ENCODE data around the gene SDCBP2. TPM values are rescaled to one million over a fixed set of nuclear protein-coding genes. Genes with fewer than 3 reads are reported as not detected.

The SDCBP2 gene
- total and polyA plus RNA-seq, 4 donors: 1.9 to 6.1 (median 4.7) TPM

DNA sequence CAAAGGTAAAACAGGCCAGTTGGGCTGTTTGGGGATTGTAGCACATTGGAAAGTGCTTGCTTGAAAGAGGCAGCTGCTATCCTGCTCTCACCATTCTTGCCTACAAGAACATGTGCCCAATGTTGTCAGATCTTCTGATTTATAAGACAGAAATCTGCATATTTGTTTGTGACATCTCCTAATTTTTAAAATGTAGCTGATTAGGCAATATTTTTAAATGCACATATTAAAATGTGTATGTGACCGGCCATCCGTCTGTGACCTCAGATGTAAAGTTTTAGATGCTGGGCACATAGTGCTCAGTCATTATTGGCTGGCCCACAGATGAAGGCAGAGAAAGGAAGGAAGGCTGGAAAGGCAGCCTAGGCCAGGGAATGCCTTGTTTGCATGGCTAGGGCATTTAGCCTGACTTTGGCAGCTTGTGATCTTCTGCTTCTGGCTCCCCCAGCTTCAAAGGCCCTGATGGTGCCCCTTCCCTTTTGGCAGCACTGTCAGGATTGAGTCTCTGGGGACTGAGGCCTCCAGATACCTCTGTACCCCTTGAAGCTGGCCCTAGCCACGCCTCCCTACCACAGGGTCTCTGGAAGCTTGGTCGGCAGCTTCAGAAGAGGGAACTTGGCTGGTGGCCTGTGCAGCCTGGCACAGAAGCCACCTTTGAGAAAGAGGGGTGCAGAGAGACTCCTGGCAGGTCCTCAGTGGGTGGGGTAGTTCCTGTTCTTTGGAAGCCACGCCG, 56.4 kb downstream of the SDCBP2 start:
- H3K4me1 ChIP-seq (ENCODE audit: control insufficient read depth in 4 of 4, insufficient read depth in 4 of 4, low read length in 3 of 4): no peaks in the 10 kb centered on the region
- no peaks in the 10 kb centered on the region for H3K9me3 ChIP-seq (ENCODE audit: control insufficient read depth in 4 of 4, low read length in 3 of 4)
- no peak for TF ChIP-seq TAF1 (conservative IDR thresholded peaks at IDR 0.05)
- TF ChIP-seq, protein P1, sequence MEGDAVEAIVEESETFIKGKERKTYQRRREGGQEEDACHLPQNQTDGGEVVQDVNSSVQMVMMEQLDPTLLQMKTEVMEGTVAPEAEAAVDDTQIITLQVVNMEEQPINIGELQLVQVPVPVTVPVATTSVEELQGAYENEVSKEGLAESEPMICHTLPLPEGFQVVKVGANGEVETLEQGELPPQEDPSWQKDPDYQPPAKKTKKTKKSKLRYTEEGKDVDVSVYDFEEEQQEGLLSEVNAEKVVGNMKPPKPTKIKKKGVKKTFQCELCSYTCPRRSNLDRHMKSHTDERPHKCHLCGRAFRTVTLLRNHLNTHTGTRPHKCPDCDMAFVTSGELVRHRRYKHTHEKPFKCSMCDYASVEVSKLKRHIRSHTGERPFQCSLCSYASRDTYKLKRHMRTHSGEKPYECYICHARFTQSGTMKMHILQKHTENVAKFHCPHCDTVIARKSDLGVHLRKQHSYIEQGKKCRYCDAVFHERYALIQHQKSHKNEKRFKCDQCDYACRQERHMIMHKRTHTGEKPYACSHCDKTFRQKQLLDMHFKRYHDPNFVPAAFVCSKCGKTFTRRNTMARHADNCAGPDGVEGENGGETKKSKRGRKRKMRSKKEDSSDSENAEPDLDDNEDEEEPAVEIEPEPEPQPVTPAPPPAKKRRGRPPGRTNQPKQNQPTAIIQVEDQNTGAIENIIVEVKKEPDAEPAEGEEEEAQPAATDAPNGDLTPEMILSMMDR (IDR thresholded peaks at IDR 0.05; ENCODE audit: low read depth, low read length, missing input control): no peak
- TF ChIP-seq NR2F2 (IDR thresholded peaks at IDR 0.05): no peak
- H3K27me3 ChIP-seq (ENCODE audit: control insufficient read depth in 4 of 4, insufficient read depth in 4 of 4, low read length in 3 of 4): no peaks in the 10 kb centered on the region
- H3K36me3 ChIP-seq (ENCODE audit: control insufficient read depth in 4 of 4, insufficient read depth in 3 of 4, low read depth in 1 of 4, low read length in 3 of 4): no peaks in the 10 kb centered on the region
- H3K4me3 ChIP-seq (ENCODE audit: low read depth in 1 of 3, low read length in 3 of 3): no peak overlapping the region
- DNase-seq (ENCODE audit: low spot score): no peak
- 79% methylated on average over 6 of the region's 6 CpGs for WGBS
- H3K9ac ChIP-seq (ENCODE audit: low read depth in 1 of 2, low read length in 2 of 2): no peak overlapping the region
- H3K27ac ChIP-seq (ENCODE audit: low read depth in 1 of 2, low read length in 2 of 2): no peak overlapping the region

DNA sequence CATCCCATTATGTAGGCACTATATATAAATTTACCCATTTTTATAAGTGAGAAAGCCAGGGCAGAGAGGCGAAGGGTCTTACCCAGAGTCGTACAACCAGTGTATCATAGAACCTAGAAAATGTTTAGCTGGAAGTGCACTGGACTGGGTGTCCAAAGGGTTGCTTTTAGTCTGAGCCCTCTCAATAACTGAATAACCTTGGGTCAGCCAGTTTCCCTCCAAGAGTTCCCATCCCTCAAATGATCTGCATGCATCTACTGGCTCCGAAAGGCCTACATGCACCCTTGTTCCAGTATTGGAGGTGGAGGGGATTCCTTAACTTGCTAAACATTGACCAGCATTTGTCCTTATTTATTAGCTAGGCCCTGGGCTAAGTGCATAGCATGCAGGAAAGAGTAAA, 59.1 kb downstream of the SDCBP2 start:
- H3K4me1 ChIP-seq (ENCODE audit: control insufficient read depth in 4 of 4, insufficient read depth in 4 of 4, low read length in 3 of 4): peaks cover 0 to 7% (median 2%) of the 10 kb centered on the region in 4 donors
- no peak for DNase-seq (ENCODE audit: low spot score)
- no peak overlapping the region for H3K27ac ChIP-seq (ENCODE audit: low read depth in 1 of 2, low read length in 2 of 2)
- H3K4me3 ChIP-seq (ENCODE audit: low read depth in 1 of 3, low read length in 3 of 3): no peak overlapping the region
- TF ChIP-seq HNF4G (IDR thresholded peaks at IDR 0.05): no peak
- TF ChIP-seq RXRA (IDR thresholded peaks at IDR 0.05): no peak
- TF ChIP-seq, protein P2, sequence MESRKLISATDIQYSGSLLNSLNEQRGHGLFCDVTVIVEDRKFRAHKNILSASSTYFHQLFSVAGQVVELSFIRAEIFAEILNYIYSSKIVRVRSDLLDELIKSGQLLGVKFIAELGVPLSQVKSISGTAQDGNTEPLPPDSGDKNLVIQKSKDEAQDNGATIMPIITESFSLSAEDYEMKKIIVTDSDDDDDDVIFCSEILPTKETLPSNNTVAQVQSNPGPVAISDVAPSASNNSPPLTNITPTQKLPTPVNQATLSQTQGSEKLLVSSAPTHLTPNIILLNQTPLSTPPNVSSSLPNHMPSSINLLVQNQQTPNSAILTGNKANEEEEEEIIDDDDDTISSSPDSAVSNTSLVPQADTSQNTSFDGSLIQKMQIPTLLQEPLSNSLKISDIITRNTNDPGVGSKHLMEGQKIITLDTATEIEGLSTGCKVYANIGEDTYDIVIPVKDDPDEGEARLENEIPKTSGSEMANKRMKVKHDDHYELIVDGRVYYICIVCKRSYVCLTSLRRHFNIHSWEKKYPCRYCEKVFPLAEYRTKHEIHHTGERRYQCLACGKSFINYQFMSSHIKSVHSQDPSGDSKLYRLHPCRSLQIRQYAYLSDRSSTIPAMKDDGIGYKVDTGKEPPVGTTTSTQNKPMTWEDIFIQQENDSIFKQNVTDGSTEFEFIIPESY (IDR thresholded peaks at IDR 0.05): no peak
- TF ChIP-seq JUND (IDR thresholded peaks at IDR 0.05): no peak
- TF ChIP-seq EGR1 (IDR thresholded peaks at IDR 0.05; ENCODE audit: low read depth in 2 of 2): no peak
- no peak for TF ChIP-seq YY1 (IDR thresholded peaks at IDR 0.05)
- no peak for TF ChIP-seq HNF4A (conservative IDR thresholded peaks at IDR 0.05)
- TF ChIP-seq, protein P3, sequence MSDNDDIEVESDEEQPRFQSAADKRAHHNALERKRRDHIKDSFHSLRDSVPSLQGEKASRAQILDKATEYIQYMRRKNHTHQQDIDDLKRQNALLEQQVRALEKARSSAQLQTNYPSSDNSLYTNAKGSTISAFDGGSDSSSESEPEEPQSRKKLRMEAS (IDR thresholded peaks at IDR 0.05): no peak
- no peak for TF ChIP-seq RAD21 (IDR thresholded peaks at IDR 0.05)
- TF ChIP-seq FOXA1 (IDR thresholded peaks at IDR 0.05): no peak
- TF ChIP-seq, protein P4, sequence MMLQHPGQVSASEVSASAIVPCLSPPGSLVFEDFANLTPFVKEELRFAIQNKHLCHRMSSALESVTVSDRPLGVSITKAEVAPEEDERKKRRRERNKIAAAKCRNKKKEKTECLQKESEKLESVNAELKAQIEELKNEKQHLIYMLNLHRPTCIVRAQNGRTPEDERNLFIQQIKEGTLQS (IDR thresholded peaks at IDR 0.05): no peak
- no peak for TF ChIP-seq NR2F2 (IDR thresholded peaks at IDR 0.05)
- H3K9ac ChIP-seq (ENCODE audit: low read depth in 1 of 2, low read length in 2 of 2): no peak overlapping the region
- peaks cover 0 to 7% (median 0%) of the 10 kb centered on the region in 4 donors for H3K27me3 ChIP-seq (ENCODE audit: control insufficient read depth in 4 of 4, insufficient read depth in 4 of 4, low read length in 3 of 4)
- 98% methylated on average over 3 of the region's 3 CpGs for WGBS
- H3K36me3 ChIP-seq (ENCODE audit: control insufficient read depth in 4 of 4, insufficient read depth in 3 of 4, low read depth in 1 of 4, low read length in 3 of 4): no peaks in the 10 kb centered on the region
- H3K9me3 ChIP-seq (ENCODE audit: control insufficient read depth in 4 of 4, low read length in 3 of 4): no peaks in the 10 kb centered on the region

DNA sequence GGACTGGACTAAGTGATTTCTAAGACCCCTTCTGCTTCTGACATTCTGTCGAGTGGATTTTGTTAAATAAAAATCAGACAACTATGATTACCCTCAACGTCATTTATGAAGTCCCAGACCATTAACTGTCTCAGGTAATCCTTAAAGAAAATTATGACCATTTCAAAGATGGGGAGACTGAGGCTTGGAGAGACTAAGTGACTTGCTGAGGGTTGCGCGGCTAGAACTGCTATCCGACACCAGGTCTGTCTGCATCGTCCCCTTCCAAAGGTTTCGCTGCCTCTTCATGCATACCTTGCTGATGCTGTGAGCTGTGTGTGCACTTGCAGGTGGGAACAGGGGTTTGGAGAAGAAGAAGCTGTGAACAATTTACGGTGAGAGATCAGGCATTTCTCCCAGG, 59.7 kb downstream of the SDCBP2 start:
- H3K36me3 ChIP-seq (ENCODE audit: control insufficient read depth in 4 of 4, insufficient read depth in 3 of 4, low read depth in 1 of 4, low read length in 3 of 4): no peaks in the 10 kb centered on the region
- no peaks in the 10 kb centered on the region for H3K9me3 ChIP-seq (ENCODE audit: control insufficient read depth in 4 of 4, low read length in 3 of 4)
- H3K9ac ChIP-seq (ENCODE audit: low read depth in 1 of 2, low read length in 2 of 2): no peak overlapping the region
- DNase-seq (ENCODE audit: low spot score): no peak
- WGBS: 87% methylated on average over 8 of the region's 8 CpGs
- H3K4me1 ChIP-seq (ENCODE audit: control insufficient read depth in 4 of 4, insufficient read depth in 4 of 4, low read length in 3 of 4): peaks cover 0 to 7% (median 2%) of the 10 kb centered on the region in 4 donors
- no peak overlapping the region for H3K27ac ChIP-seq (ENCODE audit: low read depth in 1 of 2, low read length in 2 of 2)
- H3K27me3 ChIP-seq (ENCODE audit: control insufficient read depth in 4 of 4, insufficient read depth in 4 of 4, low read length in 3 of 4): peaks cover 0 to 7% (median 0%) of the 10 kb centered on the region in 4 donors
- no peak overlapping the region for H3K4me3 ChIP-seq (ENCODE audit: low read depth in 1 of 3, low read length in 3 of 3)
- TF ChIP-seq EGR1 (IDR thresholded peaks at IDR 0.05; ENCODE audit: low read depth in 2 of 2): no peak
- TF ChIP-seq GABPA (IDR thresholded peaks at IDR 0.05 in 1 of 2, conservative IDR thresholded peaks at IDR 0.05 in 1 of 2): no peak
- TF ChIP-seq, protein P4 (IDR thresholded peaks at IDR 0.05): no peak
- TF ChIP-seq YY1 (IDR thresholded peaks at IDR 0.05): no peak
- TF ChIP-seq HNF4A (conservative IDR thresholded peaks at IDR 0.05): no peak
- no peak for TF ChIP-seq RAD21 (IDR thresholded peaks at IDR 0.05)
- no peak for TF ChIP-seq JUND (IDR thresholded peaks at IDR 0.05)
- TF ChIP-seq, protein P1 (IDR thresholded peaks at IDR 0.05; ENCODE audit: low read depth, low read length, missing input control): no peak
- TF ChIP-seq NR2F2 (IDR thresholded peaks at IDR 0.05): no peak
